Measurements from ENCODE around the gene PRXL2C. TPM values are rescaled to one million over a fixed set of nuclear protein-coding genes. Genes with fewer than 3 reads are reported as not detected.
"Not testable (repeated sequence)": the region's sequence is repeated elsewhere in the genome, so short reads cannot be mapped to it uniquely, and the experiment has no call there.

The PRXL2C gene
- total and polyA plus RNA-seq, 2 donors from 2014 or later: 6.4 to 19.8 TPM

DNA sequence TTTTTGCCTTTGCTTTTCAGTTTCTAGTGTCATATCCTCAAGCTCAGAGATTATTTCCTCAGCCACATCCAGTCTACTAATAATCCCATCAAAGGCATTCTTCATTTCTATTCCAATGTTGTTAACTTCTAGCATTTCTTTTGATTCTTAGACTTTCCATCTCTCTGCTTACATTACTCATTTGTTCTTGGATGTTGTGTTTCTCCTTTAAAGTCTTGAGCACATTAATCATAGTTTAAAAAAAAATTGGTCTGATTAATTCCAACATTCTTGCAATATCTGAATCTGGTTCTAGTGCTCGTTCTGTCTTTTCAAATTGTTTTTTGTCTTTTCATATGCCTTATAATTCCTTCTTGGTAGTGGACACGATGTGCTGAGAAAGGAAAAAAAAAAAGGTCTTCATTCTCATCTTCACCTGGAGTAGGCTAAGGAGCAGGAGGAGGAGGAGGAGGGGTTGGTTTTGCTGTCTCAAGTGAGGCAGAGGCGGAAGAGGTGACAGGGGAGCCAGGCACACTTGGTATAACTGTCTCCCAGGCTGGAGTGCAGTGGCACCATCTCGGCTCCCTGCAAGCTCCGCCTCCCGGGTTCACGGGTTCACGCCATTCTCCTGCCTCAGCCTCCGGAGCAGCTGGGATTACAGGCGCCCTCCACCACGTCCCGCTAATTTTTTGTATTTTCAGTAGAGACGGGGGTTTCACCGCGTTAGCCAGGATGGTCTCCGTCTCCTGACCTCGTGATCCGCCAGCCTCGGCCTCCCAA, 16.3 kb downstream of the PRXL2C start:
- intact Hi-C loops (cut with DNase I): no loop called here
- no peaks in the 10 kb centered on the region for H3K4me1 ChIP-seq (ENCODE audit: control insufficient read depth in 2 of 3, insufficient read depth in 2 of 3, low read depth in 1 of 3, low read length in 3 of 3)
- H3K4me3 ChIP-seq (ENCODE audit: low read length in 3 of 3): no peak overlapping the region
- H3K36me3 ChIP-seq (ENCODE audit: control insufficient read depth in 2 of 3, insufficient read depth in 3 of 3, low read length in 3 of 3): peaks cover 0 to 2% (median 0%) of the 10 kb centered on the region in 3 donors
- FAIRE-seq: no peak
- TF ChIP-seq, protein P1, sequence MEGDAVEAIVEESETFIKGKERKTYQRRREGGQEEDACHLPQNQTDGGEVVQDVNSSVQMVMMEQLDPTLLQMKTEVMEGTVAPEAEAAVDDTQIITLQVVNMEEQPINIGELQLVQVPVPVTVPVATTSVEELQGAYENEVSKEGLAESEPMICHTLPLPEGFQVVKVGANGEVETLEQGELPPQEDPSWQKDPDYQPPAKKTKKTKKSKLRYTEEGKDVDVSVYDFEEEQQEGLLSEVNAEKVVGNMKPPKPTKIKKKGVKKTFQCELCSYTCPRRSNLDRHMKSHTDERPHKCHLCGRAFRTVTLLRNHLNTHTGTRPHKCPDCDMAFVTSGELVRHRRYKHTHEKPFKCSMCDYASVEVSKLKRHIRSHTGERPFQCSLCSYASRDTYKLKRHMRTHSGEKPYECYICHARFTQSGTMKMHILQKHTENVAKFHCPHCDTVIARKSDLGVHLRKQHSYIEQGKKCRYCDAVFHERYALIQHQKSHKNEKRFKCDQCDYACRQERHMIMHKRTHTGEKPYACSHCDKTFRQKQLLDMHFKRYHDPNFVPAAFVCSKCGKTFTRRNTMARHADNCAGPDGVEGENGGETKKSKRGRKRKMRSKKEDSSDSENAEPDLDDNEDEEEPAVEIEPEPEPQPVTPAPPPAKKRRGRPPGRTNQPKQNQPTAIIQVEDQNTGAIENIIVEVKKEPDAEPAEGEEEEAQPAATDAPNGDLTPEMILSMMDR (IDR thresholded peaks at IDR 0.05; ENCODE audit: borderline replicate concordance, extremely low read depth, insufficient read depth): no peak
- no peaks in the 10 kb centered on the region for H3K9me3 ChIP-seq (ENCODE audit: control insufficient read depth in 2 of 3, insufficient read depth in 1 of 3, low read length in 3 of 3)
- no peak overlapping the region for H3K27ac ChIP-seq (ENCODE audit: low read depth in 2 of 2, low read length in 2 of 2)
- no peaks in the 10 kb centered on the region for H3K27me3 ChIP-seq (ENCODE audit: control insufficient read depth, insufficient read depth, low read length)
- no peak for DNase-seq
- H3K9ac ChIP-seq (ENCODE audit: low read length in 3 of 3): no peak overlapping the region

DNA sequence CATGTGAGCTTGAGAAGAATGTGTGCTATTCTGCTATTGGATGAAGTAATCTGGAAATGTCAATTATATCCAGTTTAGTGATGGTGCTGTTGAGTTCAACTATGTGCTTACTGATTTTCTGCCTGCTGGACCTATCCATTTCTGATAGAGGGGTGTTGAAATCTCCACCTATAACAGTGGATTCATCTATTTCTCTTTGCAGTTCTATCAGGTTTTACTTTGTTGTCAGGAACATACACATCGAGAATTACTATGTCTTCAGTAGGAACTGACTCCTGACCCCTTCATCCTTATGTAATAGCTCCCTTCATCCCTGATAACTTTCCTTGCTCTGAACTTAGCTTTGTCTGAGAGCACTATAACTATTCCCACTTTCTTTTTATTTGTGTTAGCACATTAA, 18.7 kb downstream of the PRXL2C start:
- Histone ChIP-seq H3K36me3 (ENCODE audit: control insufficient read depth in 2 of 3, insufficient read depth in 3 of 3, low read length in 3 of 3) (no peaks in the 10 kb centered on the region), H3K9ac (ENCODE audit: low read length in 3 of 3) (no peak overlapping the region), H3K4me3 (ENCODE audit: low read length in 3 of 3) (no peak overlapping the region), H3K9me3 (ENCODE audit: control insufficient read depth in 2 of 3, insufficient read depth in 1 of 3, low read length in 3 of 3) (no peaks in the 10 kb centered on the region), H3K4me1 (ENCODE audit: control insufficient read depth in 2 of 3, insufficient read depth in 2 of 3, low read depth in 1 of 3, low read length in 3 of 3) (no peaks in the 10 kb centered on the region), H3K27ac (ENCODE audit: low read depth in 2 of 2, low read length in 2 of 2) (no peak overlapping the region), H3K27me3 (ENCODE audit: control insufficient read depth, insufficient read depth, low read length) (no peaks in the 10 kb centered on the region)
- TF ChIP-seq, protein P1 (IDR thresholded peaks at IDR 0.05; ENCODE audit: borderline replicate concordance, extremely low read depth, insufficient read depth): no peak
- no peak for FAIRE-seq
- DNase-seq: no peak
- intact Hi-C loops (cut with DNase I): no loop called here

DNA sequence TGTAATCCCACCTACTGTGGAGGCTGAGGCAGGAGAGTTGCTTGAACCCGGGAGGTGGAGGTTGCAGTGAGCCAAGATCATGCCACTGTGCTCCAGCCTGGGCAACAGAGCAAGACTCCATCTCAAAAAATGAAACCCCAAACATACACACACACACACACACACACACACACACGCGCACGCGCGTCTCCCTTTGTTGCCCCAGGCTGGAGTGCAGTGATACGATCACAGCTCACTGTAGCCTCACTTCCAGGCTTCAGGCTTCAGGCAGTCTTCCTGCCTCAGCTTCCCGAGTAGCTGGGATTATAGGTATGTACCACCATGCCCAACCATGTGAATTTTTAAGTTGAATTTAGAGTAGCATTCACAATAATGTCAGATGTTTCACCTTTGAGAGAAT, 21.5 kb downstream of the PRXL2C start:
- H3K27me3 ChIP-seq (ENCODE audit: control insufficient read depth, insufficient read depth, low read length); H3K27ac ChIP-seq (ENCODE audit: low read depth in 2 of 2, low read length in 2 of 2); H3K4me1 ChIP-seq (ENCODE audit: control insufficient read depth in 2 of 3, insufficient read depth in 2 of 3, low read depth in 1 of 3, low read length in 3 of 3); intact Hi-C loops (cut with DNase I); H3K4me3 ChIP-seq (ENCODE audit: low read length in 3 of 3); H3K36me3 ChIP-seq (ENCODE audit: control insufficient read depth in 2 of 3, insufficient read depth in 3 of 3, low read length in 3 of 3); DNase-seq; H3K9me3 ChIP-seq (ENCODE audit: control insufficient read depth in 2 of 3, insufficient read depth in 1 of 3, low read length in 3 of 3); H3K9ac ChIP-seq (ENCODE audit: low read length in 3 of 3); FAIRE-seq: not testable (repeated sequence)

DNA sequence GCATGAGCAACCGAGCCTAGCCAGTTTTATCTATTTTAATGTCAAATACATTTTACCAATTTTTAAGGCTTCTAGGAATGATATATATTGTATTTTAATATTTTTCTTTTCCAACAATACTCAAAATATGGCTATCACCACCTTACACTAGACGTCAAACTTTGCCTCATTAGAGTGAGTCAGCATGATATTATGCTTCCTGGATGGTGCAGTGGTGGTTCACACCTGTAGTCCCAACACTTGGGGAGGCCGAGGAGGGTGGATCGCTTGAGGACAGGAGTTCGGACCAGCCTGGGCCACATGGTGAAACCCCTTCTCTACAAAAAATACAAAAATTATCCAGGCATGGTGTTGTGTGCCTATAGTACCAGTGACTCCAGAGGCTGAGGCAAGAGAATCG, 28.2 kb downstream of the PRXL2C start:
- Histone ChIP-seq H3K9ac (ENCODE audit: low read length in 3 of 3) (no peak overlapping the region), H3K27ac (ENCODE audit: low read depth in 2 of 2, low read length in 2 of 2) (no peak overlapping the region), H3K9me3 (ENCODE audit: control insufficient read depth in 2 of 3, insufficient read depth in 1 of 3, low read length in 3 of 3) (no peaks in the 10 kb centered on the region), H3K27me3 (ENCODE audit: control insufficient read depth, insufficient read depth, low read length) (no peaks in the 10 kb centered on the region), H3K4me3 (ENCODE audit: low read length in 3 of 3) (no peak overlapping the region), H3K4me1 (ENCODE audit: control insufficient read depth in 2 of 3, insufficient read depth in 2 of 3, low read depth in 1 of 3, low read length in 3 of 3) (no peaks in the 10 kb centered on the region), H3K36me3 (ENCODE audit: control insufficient read depth in 2 of 3, insufficient read depth in 3 of 3, low read length in 3 of 3) (no peaks in the 10 kb centered on the region)
- intact Hi-C loops (cut with DNase I): no loop called here
- FAIRE-seq (no peak), DNase-seq (no peak)
- TF ChIP-seq, protein P1 (IDR thresholded peaks at IDR 0.05; ENCODE audit: borderline replicate concordance, extremely low read depth, insufficient read depth): no peak
